OCI-LY3 (cell line): ENCODE measurements around the gene TTC7B.

ENCODE experiments used
- CTCF ChIP-seq: fragments of 200-600, 300-600 bp; sonication (generic); IDR thresholded peaks from 2 replicates; pipeline ENCODE4 v1.5.1; 2014; ENCODE audit warnings: antibody characterized with exemption, low read length, low read depth
- EZH2phosphoT487 ChIP-seq: fragments of 200-600 bp; shearing (Covaris generic); IDR thresholded peaks from 2 replicates; pipeline ENCODE4 v1.6.1; 2018; ENCODE audit warnings: antibody characterized with exemption, mixed run types, low read depth

DNA sequence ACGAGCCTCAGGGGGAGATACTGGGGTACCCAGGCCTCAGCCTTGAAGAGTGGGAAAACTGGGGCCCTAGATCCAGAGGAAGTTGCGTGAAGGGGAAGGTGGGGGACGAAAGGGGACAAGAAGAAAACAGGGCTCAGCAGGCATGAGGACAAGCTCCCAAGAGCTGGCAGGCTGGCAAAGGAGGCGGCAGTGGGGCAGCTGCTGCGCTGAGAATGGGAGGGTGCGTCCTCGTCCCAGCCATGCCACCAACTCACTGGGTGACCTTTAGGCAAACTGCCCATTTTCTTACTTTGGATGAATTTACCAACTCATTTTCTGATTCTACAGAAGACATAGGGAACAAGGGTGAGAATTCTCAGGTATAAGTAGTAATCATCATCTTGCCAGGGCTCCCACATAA lies 133.6 kb downstream of the TTC7B start:
- TF ChIP-seq CTCF (no peak), EZH2phosphoT487 (no peak)
